BJ (cell line): ENCODE measurements around the gene HIVEP3. TPM values are rescaled to one million over a fixed set of nuclear protein-coding genes. Genes with fewer than 3 reads are reported as not detected.

ENCODE experiments used
- CTCF ChIA-PET: fragments of 350-600 bp; formaldehyde crosslinking; extraction: SDS; loops from one replicate; lab custom pipeline; 2021; ENCODE audit warnings: antibody characterized with exemption, inconsistent platforms; lab: Yijun Ruan, JAX
- POLR2A ChIA-PET: fragments of 300-600 bp; sonication (Branson Sonifier 250); formaldehyde crosslinking; extraction: SDS; loops from one replicate; lab custom pipeline; 2021; ENCODE audit warnings: antibody characterized with exemption; lab: Charles Lee
- DNase-seq: peaks from one replicate; pipeline ENCODE4 v3.0.0-alpha.2; 2011; ENCODE audit warnings: low read depth
- H3K27me3 ChIP-seq: 2 replicates; pipeline ENCODE4 v1.6.0; 2011; ENCODE audit warnings: low read length; ENCODE audit not compliant: control insufficient read depth, insufficient read depth
- H3K36me3 ChIP-seq: 2 replicates; pipeline ENCODE4 v1.5.1; 2011; ENCODE audit warnings: low read length; ENCODE audit not compliant: control insufficient read depth, insufficient read depth
- H3K4me3 ChIP-seq: 2 replicates; pipeline ENCODE4 v1.5.1; 2011; ENCODE audit warnings: low read depth, mild to moderate bottlenecking, control low read depth, low read length
- polyA plus RNA-seq: library from polyadenylated mRNA; depleted of rRNA; stranded (reverse); fragments of >200 nt; gene quantifications from 2 replicates; pipeline ENCODE4 v1.2.3, GENCODE V29; 2011; rRNA removed
- small RNA-seq: library from RNA; depleted of rRNA; stranded (forward); fragments of <200 nt; gene quantifications from one replicate; pipeline ENCODE3, GENCODE V24; 2012; ENCODE audit warnings: low replicate concordance, low read depth; ENCODE audit not compliant: insufficient read length
- TF ChIP-seq, protein P1 (sequence below): IDR thresholded peaks from 2 replicates; pipeline ENCODE4 v1.5.1; 2011; ENCODE audit warnings: low read depth, mild to moderate bottlenecking, control low read depth, inconsistent platforms, low read length, moderate library complexity; ENCODE audit not compliant: insufficient read depth

HIVEP3 gene
- polyA plus RNA-seq, 1 experiment = 4.0 TPM

DNA sequence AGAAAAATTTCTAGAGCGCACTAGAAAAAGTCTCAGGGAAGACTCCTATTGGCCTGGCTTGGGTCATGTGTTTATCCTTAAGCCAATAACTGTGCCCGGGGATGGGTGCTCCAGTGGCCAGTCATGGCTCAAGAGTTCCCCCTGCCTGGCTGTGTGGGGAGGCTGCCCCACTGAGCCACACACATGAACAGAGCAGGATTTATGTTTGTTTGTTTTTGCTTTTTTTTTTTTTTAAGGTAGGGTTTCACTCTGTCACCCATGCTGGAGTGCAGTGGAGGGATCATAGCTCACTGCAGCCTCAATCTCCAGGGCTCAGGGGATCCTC, 456.1 kb downstream of the HIVEP3 start:
- no peak for DNase-seq
- TF ChIP-seq, protein P1, sequence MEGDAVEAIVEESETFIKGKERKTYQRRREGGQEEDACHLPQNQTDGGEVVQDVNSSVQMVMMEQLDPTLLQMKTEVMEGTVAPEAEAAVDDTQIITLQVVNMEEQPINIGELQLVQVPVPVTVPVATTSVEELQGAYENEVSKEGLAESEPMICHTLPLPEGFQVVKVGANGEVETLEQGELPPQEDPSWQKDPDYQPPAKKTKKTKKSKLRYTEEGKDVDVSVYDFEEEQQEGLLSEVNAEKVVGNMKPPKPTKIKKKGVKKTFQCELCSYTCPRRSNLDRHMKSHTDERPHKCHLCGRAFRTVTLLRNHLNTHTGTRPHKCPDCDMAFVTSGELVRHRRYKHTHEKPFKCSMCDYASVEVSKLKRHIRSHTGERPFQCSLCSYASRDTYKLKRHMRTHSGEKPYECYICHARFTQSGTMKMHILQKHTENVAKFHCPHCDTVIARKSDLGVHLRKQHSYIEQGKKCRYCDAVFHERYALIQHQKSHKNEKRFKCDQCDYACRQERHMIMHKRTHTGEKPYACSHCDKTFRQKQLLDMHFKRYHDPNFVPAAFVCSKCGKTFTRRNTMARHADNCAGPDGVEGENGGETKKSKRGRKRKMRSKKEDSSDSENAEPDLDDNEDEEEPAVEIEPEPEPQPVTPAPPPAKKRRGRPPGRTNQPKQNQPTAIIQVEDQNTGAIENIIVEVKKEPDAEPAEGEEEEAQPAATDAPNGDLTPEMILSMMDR = no peak
- H3K4me3 ChIP-seq = no peak overlapping the region
- ChIA-PET CTCF (no interaction called here), POLR2A (no interaction called here)
- no peaks in the 10 kb centered on the region for H3K36me3 ChIP-seq
- peaks cover 9% of the 10 kb centered on the region; the same call in 1 of the 2 replicates for H3K27me3 ChIP-seq

DNA sequence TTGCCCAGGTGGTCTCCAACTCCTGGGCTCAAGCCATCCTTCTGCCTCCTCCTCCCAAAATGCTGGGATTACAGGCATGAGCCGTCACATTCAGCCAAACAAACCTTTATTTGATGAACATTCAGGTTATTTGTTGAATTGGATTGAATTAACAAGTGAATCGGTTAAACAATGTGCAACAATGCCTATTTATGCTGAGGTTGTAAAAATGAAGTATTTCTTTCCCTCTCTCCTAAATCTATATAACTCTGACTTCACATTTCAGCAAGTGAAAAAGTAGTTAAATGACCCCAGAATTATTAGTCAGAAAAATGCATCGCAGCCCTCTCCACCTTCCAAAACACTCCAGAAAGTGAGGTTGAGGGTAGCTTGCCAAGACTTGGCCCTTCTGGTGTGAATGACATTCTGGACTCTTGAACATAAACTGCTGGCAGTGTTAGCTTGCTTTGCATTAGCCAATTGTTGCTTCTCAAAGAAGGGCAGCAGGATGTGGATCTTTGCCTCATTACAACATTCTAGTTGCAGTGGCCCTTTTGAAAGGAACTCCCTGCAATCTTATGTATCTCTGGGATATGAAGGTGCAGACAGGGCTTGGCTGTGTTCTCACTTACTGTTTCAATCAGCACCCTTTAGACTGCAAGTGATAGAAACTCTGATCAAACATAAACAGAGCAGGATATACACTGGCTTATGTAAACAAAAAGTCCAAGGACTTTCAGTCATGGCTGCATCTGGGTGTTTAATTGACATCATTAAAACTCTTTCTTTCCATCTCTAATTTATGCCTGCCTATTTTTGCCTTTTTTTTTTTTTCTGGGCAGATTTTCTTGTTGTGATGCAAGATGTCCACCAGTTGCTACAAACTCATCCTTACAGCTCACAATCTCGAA, 456.7 kb downstream of the HIVEP3 start:
- CTCF ChIA-PET = interaction anchor here (0.6 kb wide), 1 partner anchor 24 kb away, joined by 3 read pairs; no protein-coding TSS in a partner anchor
- Histone ChIP-seq H3K36me3 (no peaks in the 10 kb centered on the region), H3K27me3 (peaks cover 9% of the 10 kb centered on the region; the same call in 1 of the 2 replicates), H3K4me3 (no peak overlapping the region)
- TF ChIP-seq, protein P1 = no peak
- no peak for DNase-seq
- POLR2A ChIA-PET = no interaction called here

DNA sequence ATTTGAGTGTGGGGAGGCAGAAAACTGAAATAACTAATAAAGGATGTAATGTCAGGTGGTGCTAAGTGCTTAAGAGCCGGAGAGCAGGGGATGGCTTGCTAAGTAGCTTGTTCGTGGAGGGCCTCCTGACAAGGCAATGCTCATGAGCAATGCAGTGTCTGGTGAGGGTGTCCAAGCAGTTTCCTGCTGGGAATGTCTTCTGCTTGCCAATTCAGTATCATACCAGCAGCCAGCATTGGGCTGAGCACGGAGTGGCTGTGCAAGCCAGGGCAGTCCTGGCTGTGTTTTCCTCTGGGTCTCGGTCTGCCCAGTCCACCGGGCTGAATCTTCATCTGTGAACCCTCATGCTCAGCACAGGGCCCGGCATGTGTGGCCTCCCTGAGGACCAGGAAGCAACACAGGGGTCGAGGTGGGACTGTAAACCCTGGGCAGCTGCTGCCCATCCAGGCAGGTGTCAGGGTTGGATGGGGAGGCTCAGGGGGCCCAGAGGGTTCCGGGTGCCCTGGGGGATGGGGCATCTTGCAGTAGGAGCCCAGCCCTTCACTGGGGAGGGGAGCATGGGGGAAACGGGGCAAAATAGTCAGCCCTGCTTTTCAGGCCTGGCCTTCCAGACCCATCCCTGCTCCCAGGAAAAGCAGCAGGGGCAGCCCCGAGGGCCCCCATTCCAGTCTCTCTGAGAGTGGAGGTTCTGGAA, 461.7 kb downstream of the HIVEP3 start:
- H3K4me3 ChIP-seq = no peak overlapping the region
- H3K27me3 ChIP-seq = peaks cover 6% of the 10 kb centered on the region; the same call in 1 of the 2 replicates
- ChIA-PET CTCF (interaction anchor here (1.5 kb wide), 2 partner anchors 23 to 175 kb away, joined by 4 to 5 read pairs; no protein-coding TSS in a partner anchor), POLR2A (no interaction called here)
- no peaks in the 10 kb centered on the region for H3K36me3 ChIP-seq
- DNase-seq = no peak
- TF ChIP-seq, protein P1 = no peak

Small RNAs within 50 kb of the gene (small RNA-seq; reads per million reads assigned to genes)
- not detected for gene RNA5SP45

Other genes starting within 250 kb of the HIVEP3 start
- gene GUCA2B, start 234.5 kb upstream of the HIVEP3 start, polyA plus RNA-seq = not detected in 2 replicates
- gene GUCA2A, start 245.8 kb upstream of the HIVEP3 start, polyA plus RNA-seq = not detected in 2 replicates